Ramos (cell line): ENCODE results near the gene MSANTD2.

Experiments
- in situ Hi-C: fragments of 300-500 bp; cut with MboI; formaldehyde crosslinking; loops from one replicate; pipeline ENCODE4 v1.14.3; 2022; ENCODE audit warnings: low sequenced_read_pairs; ENCODE audit not compliant: unreplicated experiment

MSANTD2 gene

DNA sequence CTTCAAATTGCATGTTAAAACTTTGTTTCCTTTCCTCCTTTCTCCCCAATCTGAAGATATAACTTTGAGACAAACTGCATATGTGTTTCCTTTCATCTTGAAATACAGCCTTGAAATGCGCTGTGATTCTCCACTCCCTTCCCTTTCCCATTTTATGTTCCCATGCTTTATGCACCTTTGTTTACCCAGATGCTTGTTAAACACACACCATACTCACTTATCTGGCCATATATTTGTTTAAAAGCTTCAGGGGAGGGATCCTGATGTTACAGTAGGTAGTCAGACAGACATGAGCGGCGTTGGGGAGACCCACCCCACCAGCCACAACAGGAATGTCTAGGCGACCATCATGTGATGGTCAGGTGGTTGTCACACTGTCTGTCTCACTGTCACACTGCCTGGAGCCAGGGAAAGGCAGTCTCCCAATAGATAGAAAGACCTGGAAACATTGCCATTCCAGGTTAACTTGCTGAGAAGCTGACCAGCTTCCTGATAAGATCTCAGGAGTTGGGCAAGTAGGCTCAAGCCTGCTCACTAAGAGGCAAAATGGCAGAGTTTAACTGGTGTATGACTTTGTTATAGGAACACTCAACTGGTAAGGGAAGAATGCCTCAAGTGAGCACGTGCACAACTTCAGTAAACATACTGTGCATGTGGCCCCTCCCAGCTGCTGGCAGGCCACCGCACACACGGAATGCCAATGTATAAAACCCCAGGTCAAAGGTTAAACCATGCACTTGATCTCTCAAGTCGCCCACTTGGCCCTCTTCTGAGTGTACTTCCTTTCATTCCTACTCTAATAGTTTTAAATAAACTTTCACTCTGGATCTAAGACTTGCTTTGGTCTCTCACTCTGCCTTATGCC, 23.5 kb upstream of the MSANTD2 start:
- in situ Hi-C loops = no loop called here

DNA sequence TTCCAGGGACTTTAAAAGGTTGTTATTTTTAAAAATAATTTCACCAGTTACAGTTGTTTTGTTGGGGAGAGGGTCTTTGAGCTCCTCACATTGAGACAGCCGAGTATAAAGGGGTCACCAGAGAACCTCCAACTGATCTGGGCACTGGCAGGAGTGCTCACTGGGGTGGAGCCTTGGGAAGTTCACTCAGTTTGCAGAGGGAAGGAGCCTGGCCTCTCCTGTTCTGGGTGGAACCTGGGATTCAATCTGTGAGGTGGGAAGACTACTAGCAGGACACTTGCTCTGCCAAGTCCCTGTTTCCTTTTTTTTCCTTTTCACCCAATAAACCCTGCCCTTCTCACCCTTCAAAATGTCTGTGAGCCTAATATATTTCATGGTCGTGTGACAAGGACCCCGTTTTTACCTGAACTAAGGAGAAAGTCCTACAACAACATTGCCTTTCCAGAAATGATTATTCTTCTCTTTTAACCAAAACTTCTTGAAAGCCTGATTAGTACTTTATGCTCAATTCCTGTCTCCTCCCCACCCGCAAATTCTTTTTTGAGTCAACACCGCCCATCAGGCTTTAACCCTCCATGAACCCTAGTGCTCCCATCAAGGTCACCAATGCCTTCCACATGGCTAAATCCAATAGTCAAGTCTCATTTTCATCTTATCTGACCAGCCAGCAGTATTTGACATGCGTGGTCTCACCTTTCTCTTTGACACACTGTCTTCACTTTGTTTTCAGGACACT, 22.0 kb upstream of the MSANTD2 start:
- in situ Hi-C loops = no loop called here

DNA sequence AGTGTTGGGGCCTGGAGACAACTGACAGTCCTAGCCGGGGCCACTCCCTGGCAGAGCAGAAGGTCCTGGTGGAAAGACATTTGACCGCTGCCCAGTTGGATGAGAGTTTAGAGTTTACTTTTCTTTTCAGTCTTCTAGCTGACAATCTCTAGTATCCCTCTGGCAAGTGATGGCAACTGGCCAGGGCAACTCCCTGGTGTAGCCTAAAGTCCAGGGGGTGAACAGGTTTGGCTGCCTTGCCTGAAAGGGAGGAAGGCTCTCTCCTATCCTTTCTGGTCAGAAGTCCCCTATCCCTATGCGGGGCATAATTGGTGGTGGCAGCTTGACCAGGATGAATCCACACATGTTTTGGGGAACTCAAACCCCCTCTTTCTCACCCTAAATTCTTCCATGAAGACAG, 16.8 kb upstream of the MSANTD2 start:
- in situ Hi-C loops = no loop called here

DNA sequence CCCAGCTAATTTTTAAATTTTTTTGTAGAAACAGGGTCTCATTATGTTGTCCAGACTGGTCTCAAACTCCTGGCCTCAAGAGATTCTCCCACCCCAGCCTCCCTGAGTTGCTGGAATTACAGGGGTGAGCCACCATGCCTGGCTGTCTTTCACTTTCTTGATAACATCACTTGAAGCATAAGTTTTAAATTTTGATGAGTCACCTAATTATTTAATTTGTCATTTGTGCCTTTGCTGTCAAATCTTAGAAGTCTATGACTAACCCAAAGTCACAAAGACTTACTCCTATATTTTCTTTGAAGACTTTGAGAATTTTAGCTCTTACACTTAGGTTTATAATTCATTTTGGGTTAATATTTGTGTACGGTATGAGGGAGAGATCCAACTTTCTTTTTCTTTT, 14.5 kb upstream of the MSANTD2 start:
- in situ Hi-C loops = no loop called here

DNA sequence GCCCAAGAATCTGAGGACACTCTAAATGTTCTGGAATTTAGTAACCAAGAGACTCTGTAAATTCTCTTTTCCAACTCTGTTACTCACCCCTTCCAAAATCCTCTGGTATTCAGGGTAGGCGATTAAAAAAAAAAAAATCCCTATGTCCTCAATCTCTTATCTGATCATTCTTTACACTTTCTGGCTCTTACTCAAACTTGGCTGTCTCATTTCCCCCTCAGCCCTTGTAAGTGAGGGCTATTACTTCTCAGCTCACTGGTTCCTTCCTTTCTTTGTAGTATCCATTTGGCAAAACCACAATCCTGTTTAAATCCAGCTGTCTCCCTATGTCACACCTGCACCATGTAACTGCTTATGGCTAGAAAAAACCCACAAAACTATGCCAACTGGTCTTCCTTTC, 12.7 kb upstream of the MSANTD2 start:
- in situ Hi-C loops = no loop called here

DNA sequence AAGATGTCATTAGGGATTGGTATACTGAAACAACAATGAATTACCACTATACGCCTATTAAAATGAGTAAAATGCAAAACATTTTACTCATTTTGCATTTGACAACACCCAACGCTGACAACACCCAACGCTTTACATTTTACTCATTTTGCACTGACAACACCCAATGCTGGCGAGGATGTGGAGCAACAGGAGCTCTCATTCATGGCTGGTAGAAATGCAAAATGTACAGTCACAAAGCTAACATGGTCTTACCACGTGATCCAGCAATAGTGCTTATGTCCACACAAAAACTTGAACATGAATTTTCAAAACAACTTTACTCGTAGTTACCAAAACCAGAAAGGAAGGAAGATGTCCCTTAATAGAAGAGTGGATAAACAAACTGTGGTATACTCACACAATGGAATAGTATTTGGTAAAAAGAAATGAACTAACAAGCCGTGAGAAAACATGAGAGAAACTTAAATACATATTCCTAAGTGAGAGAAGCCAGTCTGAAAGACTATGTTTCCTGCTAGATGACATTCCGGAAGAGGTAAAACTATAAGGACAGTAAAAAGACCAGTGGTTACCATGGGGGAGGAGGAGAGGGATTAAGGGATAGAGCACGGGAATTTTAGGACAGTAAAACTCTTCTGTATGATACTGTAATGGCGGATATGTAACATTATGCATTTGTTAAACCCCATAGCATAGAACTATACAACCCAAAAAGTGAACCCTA, 11.4 kb upstream of the MSANTD2 start:
- in situ Hi-C loops = no loop called here

DNA sequence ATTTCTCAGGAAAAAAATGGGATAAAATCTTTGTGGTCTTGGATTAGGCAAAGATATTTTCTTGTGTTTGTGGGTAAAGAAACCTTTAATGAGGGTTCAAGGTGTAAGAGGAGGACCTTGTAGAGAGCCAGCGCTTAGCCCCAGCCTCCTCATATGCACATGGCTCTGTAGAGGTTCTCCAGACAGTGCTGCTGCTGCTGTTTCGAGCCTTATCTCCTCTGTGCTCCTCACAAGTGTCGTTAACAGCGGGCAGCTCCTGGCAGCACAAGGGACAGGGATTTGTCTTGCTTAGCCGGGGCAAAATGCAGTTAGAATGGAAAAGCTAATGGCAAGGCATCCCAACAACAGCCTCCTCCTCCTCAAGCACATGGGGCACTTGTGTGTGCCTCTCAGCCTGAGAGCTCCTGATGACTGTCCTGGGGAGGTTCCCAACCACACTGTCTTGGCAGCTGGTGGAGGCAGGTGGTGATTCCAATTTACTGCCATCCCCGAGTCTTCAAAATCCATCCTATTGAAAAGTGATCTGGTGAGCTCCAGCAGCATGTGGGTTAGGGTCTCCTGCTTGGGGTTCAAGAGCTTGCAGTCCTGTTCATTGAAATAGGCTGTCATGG, 7.6 kb upstream of the MSANTD2 start:
- in situ Hi-C loops = no loop called here

DNA sequence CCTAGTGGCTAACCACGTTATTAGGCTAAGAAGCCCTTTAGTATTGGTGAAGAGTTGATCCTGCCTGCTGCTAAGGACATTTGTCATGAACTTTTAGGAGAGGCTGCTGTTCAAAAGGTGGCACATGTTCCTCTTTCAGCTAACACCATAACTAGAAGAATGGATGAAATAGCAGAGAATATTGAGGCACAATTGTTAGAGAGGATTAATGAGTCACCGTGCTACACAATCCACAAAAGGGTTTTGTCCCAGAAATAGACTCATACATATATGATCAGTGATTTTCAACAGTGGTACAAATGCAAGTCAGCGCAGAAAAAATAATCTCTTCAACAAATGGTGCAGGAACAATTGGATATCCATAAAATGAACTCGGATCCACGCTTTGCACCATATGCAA, 7.0 kb upstream of the MSANTD2 start:
- in situ Hi-C loops = no loop called here

DNA sequence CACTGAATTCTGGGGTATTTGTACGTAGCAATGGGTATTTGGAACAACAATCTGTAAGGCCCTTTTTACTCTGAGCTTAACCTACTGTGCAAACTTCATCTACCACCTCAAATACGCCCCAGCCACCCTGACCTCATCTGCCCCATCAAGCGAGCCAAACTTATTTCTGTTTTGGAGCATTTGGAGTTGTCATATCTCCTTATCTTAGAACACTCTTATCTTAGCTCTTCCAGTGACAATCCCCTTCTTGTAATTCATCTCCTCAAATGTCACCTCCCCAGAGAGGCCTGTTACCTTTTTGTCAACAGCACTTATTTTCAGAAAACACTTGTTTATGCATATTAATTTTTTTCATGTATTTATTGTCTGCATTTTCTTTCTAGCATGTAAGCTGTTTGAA, 4.7 kb upstream of the MSANTD2 start:
- in situ Hi-C loops = no loop called here

DNA sequence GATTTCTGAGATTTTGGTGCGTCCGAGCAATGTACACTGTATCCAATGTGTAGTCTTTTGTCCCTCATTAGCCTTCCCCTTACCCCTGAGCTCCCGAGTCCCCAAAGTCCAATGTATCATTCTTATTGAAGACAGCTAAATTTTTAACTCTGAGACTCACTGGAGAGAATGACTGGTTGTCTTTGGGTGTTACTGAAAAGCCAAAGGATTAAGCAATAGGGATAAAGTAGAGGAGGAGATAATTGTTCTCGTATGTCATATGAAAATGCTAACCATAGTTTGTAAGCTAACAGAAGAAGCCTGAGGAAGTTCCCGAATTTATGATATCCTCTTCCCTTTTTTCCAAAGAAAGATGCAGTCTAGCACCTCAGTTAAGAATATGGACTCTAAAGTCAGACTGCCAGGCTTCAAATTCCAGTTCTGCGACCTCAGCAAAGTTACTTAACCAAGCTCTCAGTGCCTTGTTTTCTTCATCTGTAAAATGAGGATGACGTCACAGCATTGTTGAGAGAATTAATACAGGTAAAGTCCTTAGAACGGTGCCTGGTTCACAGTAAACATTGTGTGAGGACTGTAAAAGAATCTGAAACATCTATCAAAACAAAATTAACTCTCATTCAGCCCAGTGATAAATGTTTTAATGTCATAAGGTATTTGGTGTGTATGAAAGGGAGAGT, 1.6 kb upstream of the MSANTD2 start:
- in situ Hi-C loops = no loop called here

DNA sequence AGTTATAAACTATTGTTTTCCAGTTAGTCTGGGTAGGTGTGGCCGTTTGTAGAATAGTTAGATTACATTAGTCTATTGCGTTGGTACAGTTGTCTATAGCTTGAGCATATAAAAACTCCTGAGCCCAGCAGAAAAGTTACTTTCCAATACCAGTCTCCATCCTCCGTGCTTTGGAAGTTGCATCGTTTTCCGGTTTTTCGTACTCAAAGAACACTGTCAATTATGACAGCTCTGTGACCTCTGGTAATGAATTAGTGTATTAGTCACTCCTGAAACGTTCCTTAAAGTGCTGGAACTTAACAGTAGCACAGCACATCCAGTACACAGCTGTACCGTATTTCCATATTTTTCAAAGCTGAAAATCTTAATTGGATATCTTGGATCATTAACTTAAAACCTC, 808 bp upstream of the MSANTD2 start:
- in situ Hi-C loops = no loop called here

DNA sequence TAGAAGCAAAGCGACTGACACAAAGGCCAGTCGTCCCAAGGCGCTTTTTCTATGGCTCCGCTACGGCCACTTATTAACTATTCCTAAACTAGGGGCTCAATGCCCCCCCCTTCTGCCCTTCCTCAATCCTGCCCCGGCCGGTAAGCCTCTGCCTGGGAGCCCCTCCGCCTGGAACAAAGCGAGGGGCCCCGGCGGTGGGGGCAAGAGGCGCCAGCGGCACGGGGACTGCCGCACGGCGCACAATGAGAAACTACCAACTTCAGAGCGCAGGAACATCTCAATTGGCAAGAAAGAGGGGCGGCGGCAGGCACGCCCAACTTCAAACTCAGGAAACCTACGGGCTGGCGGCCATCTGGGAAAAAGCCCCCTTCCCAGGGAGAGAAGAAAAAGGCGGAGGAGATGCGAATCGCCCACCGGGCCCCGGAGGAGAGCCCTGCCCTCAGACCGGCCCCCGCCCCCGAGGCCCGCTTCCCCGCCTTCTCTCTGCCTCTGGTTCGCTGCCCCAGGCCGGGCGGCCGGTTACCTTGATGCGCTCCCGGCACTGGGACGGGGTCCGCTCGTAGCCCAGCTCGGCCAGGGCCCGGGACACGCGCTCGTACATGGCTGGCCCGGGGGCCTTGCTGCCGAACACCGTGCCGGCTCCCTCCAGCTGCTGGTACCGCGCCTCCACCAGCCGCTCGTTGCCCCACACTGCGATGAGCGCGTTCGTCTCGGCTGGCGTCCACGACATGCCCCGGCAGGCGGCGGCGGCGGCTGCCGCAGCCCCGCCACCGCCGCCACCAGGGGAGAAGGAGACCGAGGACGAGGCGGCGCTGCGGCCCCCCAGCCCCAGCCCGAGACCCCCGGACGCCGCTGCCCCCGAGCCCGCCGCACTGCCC, 619 bp downstream of the MSANTD2 start:
- in situ Hi-C loops = no loop called here

DNA sequence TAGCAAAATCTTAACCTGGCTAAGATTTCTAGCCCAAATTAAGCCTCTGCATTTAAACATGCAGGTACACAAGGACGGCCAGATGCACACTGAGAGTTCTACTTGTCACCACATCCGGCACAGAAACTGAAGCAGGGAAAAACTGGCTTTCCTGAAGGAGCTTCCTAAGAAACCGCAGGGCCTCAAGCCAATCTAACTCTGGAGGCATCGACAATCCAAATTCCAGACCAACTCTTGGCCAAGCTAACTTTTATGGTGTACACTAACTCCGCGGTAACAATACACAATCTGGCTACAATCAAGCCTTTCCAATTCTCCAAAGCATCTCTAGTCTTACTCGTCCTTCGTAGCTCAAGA, 1.2 kb downstream of the MSANTD2 start:
- in situ Hi-C loops = no loop called here

DNA sequence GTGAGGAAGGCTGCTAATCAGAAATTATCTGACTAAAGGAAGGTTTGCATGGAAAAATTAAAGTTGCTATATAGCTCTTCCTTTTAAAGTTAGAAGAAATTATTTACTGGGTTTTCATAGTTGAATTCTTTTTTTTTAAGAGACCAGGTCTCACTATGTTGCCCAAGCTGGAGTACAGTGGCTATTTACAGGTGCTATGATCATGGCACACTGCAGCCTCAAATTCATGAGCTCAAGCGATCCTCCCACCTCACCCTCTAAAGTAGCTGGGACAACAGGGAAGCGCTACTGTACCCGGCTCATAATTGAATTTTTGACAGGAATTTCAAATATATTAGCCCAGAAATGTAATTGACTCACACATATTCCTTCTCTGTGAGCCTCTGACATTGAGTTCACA, 3.9 kb downstream of the MSANTD2 start:
- in situ Hi-C loops = no loop called here

DNA sequence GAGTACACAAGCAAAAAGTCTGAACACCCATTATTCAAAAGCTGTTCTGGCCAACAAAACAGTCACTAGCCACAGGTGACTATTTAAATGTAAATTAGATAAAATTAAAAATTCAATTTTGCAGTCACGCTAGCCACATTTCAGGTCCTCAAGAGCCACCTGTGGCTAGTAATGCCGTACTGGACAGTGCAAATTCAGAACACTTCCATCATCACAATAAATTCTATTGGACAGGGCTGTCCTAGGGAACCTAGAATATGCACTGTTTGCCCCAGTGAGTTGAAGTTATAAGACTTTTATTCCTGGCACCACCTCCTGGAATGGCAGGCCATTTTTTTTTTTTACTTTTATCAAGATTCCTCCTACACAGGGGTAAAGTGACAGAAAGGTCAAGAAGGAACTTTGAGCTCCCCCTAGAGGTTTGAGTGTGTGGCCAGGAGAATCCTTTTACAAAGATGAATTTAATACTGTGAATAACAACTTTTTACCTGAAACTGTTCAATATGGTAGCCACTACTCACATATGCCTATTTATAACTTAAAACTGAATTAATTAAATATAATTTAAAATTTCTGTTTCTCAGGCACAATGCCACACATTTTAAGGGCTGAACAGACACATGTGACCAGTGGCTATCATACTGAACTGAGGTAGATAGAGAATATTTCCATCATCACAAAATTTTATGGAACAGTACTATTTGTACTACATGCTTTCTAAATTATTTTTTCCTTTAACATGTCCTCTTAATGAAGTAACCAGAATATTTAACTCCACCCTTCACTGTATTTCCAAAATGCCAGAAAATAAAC, 6.5 kb downstream of the MSANTD2 start:
- in situ Hi-C loops = no loop called here

DNA sequence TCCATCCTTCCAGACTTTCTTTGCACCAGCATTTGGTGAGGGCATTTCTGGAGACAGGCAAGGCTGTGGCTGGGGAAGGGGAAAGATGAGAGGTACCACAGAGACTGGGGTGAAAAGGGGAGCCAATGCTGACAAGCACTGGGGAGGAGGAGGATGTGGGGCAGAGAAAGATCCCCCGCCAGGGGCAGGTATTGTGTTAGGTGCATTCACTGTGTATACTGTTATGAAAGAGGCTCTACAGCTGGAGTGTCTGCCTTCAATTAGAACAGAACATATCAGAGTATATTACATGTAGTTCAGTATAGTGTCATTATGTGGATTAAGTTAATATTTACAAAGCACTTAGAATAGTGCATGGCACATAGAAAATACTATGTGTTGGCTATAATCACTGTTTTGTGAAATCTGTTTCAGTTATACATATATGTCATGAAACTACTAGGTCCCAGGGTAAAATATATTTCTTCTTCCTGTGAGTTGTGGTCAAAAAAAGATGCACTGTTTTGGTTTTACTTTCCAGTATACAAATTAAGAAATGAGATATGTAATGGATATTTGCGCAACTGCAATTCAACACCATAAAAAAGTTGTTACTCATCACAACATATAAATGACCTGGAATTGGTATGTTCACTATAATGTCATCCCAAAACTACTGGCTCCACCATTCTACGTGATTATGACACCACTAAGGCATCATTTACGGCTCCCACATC, 8.4 kb downstream of the MSANTD2 start:
- in situ Hi-C loops = no loop called here

DNA sequence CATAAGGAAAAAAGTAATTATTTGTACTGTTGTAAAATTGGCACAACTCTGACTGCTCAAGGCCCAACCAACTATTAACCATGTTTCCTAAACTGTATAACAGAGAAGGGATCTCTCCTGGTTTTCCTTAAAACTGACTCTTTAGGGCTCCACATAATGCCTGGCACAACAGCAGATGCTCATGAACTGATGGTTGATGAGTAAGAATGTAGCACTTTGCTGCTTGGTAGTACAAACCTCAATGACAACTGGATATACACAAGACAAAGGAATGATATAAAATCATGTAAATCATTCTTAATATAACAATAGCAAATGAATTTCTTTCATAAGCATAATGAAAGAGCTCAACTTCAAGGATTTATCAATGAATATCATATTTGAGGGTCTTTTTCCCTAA, 11.7 kb downstream of the MSANTD2 start:
- in situ Hi-C loops = no loop called here

DNA sequence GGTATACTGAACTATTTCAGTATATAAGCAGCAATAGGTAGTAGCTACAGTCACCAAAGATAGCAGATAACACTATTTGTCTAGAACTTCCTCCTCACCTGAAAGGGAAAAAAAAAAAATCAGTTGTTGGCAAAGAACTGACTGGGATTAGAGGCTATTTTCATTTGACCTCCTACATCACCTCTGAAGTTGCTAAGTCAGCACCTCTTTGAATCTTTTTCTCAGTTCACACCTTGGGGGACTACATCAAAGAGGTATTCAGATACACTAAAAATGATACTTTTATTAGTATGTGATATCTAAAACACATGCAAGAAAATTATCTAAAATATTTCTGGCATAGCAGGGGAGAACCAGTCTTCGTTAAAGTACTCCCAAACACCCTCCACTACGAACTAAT, 16.2 kb downstream of the MSANTD2 start:
- in situ Hi-C loops = no loop called here
